ENCODE data around the gene POLL.
"Not testable (repeated sequence)": the region's sequence is repeated elsewhere in the genome, so short reads cannot be mapped to it uniquely, and the experiment has no call there.

Gene POLL

DNA sequence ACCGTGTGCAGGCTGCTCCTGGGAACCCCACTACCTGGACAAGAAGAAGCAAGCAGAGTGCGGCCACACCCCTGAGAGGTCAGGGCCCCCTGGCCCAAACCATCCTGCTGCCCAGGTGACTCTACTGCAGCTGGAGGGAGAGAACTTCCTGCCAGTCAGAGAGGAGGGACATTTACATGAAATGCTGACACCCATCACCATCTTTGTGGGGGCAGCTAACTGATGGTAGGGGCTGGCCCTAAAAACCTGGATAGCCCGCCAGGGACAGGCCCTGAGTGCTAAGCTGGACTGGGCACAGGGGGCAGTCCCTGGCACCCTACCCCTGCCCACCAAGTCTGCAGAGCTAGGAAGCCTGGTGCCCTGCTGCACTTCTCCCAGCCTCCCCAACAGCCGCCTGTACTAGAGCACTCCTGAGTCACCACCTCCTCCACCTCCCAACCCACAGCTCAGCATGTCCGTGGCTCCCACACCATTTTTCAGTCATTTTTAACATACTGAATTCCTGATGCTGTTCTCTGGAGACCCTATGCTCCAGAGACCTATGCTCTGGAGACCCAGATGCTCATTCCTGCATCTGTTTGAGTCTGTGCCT, 27.6 kb upstream of the POLL start:
- H3K27me3 Mint-ChIP-seq = no peaks in the 10 kb centered on the region
- peaks cover 4% of the 10 kb centered on the region for H3K4me1 Mint-ChIP-seq (ENCODE audit: low read depth)
- no peaks in the 10 kb centered on the region for H3K9me3 Mint-ChIP-seq
- H3K27ac Mint-ChIP-seq = no peak overlapping the region
- no peaks in the 10 kb centered on the region for H3K36me3 Mint-ChIP-seq (ENCODE audit: low read depth)
- H3K4me3 Mint-ChIP-seq = no peak overlapping the region

- Mint-ChIP-seq H3K4me1 (ENCODE audit: low read depth) (peaks cover 4% of the 10 kb centered on the region), H3K27ac (no peak overlapping the region), H3K9me3 (no peaks in the 10 kb centered on the region), H3K27me3 (no peaks in the 10 kb centered on the region), H3K4me3 (no peak overlapping the region), H3K36me3 (ENCODE audit: low read depth) (peaks cover 4% of the 10 kb centered on the region)
Observed at GRCh38 chr10:101614663-101615524, 26.8 kb upstream of the POLL start.

DNA sequence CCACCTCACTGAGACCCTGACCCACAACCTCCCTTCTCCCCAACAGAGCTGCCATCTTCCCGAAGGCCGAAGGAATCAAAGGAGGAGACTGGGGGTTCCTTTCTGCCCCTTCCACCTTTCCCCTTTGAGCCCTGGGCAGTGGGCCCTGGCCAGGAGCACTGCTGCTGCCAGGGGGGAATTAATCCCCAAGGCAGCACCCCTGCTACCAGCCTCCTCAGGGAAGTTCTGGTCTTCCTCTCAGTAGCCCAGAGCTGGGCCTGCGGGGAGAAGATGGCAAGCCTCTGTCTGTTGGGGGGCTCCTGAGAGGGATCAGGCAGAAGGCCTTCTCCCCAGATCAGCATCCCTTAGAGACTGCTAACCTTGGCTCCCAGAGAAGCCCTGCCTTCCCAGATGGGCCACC, 25.6 kb upstream of the POLL start:
- Mint-ChIP-seq H3K36me3 (ENCODE audit: low read depth) (peaks cover 8% of the 10 kb centered on the region), H3K27ac (no peak overlapping the region), H3K4me3 (no peak overlapping the region), H3K27me3 (no peaks in the 10 kb centered on the region), H3K4me1 (ENCODE audit: low read depth) (peaks cover 4% of the 10 kb centered on the region), H3K9me3 (no peaks in the 10 kb centered on the region)

DNA sequence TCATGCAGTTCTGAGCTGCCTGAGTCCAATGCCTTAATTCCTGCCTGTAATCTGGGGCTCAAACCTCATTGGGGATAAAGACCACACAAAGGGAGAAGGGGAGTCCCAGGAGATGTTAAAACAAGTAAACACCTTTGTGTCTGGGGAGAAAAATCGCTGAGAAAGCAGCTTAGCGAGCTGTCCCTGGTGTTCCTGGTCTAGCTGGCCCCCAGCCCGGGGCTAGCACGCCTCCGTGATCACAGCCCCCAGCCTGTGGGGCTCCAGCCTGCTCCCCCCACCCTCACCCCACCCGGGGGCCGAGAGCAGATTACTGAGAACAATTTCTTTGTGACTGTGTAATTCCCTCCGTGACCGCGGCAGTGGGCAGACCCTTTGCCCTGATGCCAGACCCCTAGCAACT, 24.8 kb upstream of the POLL start:
- Mint-ChIP-seq H3K9me3 (no peaks in the 10 kb centered on the region), H3K27ac (no peak overlapping the region), H3K4me1 (ENCODE audit: low read depth) (peaks cover 4% of the 10 kb centered on the region), H3K4me3 (no peak overlapping the region), H3K36me3 (ENCODE audit: low read depth) (peaks cover 8% of the 10 kb centered on the region), H3K27me3 (no peaks in the 10 kb centered on the region)

- peaks cover 4% of the 10 kb centered on the region for H3K4me1 Mint-ChIP-seq (ENCODE audit: low read depth)
- no peaks in the 10 kb centered on the region for H3K9me3 Mint-ChIP-seq
- no peak overlapping the region for H3K4me3 Mint-ChIP-seq
- peaks cover 8% of the 10 kb centered on the region for H3K36me3 Mint-ChIP-seq (ENCODE audit: low read depth)
- no peak overlapping the region for H3K27ac Mint-ChIP-seq
- H3K27me3 Mint-ChIP-seq = no peaks in the 10 kb centered on the region
Observed at GRCh38 chr10:101612086-101612485, 24.0 kb upstream of the POLL start.

- Mint-ChIP-seq H3K9me3 (no peaks in the 10 kb centered on the region), H3K27ac (peak overlapping the region; percentile 61), H3K36me3 (ENCODE audit: low read depth) (peaks cover 12% of the 10 kb centered on the region), H3K4me3 (no peak overlapping the region), H3K27me3 (no peaks in the 10 kb centered on the region), H3K4me1 (ENCODE audit: low read depth) (peaks cover 4% of the 10 kb centered on the region)
Observed at GRCh38 chr10:101611096-101611905, 23.2 kb upstream of the POLL start.

DNA sequence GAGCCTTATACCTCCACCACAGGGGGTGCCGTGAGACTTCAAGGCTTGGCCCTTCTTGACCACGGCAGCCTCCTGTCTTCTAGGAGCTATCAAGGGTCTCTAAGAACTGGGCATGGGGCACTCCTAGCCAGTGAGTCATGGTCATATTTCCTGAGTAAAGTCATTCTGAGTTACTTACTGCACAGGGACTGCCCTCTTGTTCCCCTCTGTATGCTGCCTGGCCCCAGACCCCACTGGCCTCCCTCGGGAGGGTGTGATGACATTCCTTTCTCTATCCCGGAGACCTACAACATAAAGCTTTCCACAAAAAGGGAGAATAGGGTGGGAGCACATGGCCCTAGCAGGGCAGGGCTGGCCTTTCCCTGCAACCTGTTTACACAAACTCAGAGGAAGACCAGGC, 21.4 kb upstream of the POLL start:
- Mint-ChIP-seq H3K4me1 (ENCODE audit: low read depth) (peaks cover 4% of the 10 kb centered on the region), H3K27me3 (no peaks in the 10 kb centered on the region), H3K9me3 (no peaks in the 10 kb centered on the region), H3K27ac (no peak overlapping the region), H3K4me3 (no peak overlapping the region), H3K36me3 (ENCODE audit: low read depth) (peaks cover 17% of the 10 kb centered on the region)

- H3K9me3 Mint-ChIP-seq = no peaks in the 10 kb centered on the region
- no peak overlapping the region for H3K4me3 Mint-ChIP-seq
- peaks cover 4% of the 10 kb centered on the region for H3K4me1 Mint-ChIP-seq (ENCODE audit: low read depth)
- no peak overlapping the region for H3K27ac Mint-ChIP-seq
- H3K36me3 Mint-ChIP-seq (ENCODE audit: low read depth) = peaks cover 17% of the 10 kb centered on the region
- no peaks in the 10 kb centered on the region for H3K27me3 Mint-ChIP-seq
Observed at GRCh38 chr10:101607124-101607523, 19.1 kb upstream of the POLL start.

DNA sequence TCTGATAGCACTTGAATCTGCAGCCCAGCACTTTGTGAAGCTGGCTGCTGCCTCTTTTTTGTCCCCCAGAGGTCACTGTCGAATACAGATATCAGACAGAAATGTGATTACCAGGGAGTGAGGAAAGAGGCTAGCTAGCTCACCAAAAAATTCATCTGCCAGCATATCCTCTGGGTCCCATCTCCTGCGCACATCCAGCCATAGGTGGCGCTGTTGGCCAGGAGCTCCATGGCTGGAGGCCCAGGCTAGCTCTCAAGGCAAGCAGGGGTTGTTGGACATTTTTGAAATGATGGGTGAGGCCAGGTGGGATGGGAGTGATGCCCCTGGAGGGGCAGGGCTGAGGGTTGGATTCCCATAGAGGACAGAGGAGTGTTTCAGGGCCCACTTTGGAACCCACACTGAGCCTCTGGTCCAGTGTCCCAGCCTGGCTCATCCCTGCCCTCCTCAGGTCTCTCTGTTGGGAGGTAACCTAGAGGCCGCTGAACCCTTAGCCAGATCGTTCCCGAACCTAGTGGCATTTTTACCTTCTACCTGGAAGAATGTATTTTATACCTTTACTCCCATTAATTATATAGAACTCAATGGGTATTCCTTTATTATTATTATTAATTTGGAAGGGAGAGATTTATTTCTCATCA, 14.8 kb upstream of the POLL start:
- Mint-ChIP-seq H3K4me1 (ENCODE audit: low read depth) (no peaks in the 10 kb centered on the region), H3K36me3 (ENCODE audit: low read depth) (peaks cover 9% of the 10 kb centered on the region), H3K4me3 (no peak overlapping the region), H3K9me3 (no peaks in the 10 kb centered on the region), H3K27me3 (no peaks in the 10 kb centered on the region), H3K27ac (no peak overlapping the region)

GRCh38 chr10:101601541-101601940, 13.5 kb upstream of the POLL start:
- Mint-ChIP-seq H3K36me3 (ENCODE audit: low read depth) (peaks cover 8% of the 10 kb centered on the region), H3K9me3 (no peaks in the 10 kb centered on the region), H3K27ac (no peak overlapping the region), H3K4me3 (no peak overlapping the region), H3K27me3 (no peaks in the 10 kb centered on the region), H3K4me1 (ENCODE audit: low read depth) (no peaks in the 10 kb centered on the region)

DNA sequence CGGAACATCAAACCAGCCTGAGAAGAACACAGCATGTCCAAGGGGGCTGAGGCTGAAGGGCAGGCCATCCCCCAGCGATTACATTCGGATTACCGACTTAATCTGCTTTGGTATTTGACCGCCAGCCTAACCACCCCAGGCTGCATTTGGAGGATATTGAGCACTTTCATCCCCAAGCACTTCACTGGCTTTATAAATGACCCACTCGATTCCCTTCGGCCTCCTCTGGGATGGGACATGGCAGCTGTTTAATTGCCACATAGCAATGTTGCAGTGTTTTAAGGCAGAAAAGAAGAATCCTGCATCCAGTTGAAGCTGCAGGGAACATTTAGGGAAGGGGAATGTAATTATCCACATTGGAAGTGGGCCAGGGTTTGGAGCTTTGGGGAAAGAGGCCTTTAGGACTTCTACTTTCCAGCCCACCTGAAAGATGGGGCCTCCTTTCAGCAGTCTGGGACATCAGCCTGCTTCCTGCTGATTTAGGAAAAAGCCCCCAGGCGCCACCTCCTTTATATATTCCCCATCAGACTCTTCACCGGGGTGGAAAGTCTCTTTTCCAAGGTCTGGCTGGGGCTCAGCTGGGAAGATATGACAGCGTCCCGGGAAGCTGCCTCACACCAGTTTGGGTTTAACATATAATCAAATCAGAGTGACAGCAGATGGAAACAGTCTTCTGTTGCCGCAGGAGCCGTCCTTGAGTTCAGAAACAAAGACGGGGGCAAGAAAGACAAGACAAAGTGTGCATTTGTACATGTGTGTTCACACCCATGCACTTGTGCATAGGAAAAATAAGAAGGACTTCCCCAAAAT, 9.2 kb upstream of the POLL start:
- Mint-ChIP-seq H3K9me3 (no peaks in the 10 kb centered on the region), H3K27ac (no peak overlapping the region), H3K27me3 (no peaks in the 10 kb centered on the region), H3K4me1 (ENCODE audit: low read depth) (no peaks in the 10 kb centered on the region), H3K4me3 (no peak overlapping the region), H3K36me3 (ENCODE audit: low read depth) (no peaks in the 10 kb centered on the region)

DNA sequence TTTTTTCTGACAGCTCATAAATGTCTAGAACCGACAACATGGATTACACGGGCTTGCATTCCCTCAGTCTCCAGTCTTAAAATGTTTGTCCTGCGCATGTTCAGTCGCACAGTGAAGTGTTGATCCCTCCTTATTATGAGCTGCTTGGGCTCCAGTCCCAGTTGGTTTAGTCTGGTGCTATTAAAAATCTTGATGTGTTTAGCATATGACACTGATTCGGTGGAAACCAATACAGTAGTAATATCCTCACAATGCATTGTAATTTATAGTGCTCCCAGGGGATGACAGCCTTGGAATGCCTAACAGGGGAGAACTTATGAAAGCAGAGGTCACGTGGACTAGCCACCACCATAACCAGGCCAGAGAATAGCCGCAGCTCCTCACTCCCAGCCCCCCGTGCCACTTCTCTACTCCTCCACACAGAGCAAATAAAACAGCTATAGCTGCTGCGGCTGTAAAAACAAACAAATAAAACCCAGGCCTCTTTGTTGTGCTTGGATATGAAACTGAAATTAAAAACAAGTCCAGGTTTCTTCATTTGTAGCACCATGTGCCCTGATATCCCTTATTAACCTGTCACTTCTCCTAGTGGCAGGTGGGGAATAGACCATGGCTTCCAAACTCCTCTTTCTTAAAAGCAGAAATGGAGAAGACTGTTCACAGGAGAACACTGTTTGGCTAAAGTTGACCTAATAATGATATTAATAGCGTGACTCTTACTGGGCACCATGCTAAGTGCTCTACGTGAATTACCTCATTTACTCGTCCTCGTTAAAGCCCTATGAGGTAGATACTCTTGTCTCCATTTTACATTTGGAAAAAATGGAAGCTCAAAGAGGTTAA, 7.8 kb upstream of the POLL start:
- Mint-ChIP-seq H3K4me1 (ENCODE audit: low read depth) (no peaks in the 10 kb centered on the region), H3K36me3 (ENCODE audit: low read depth) (no peaks in the 10 kb centered on the region), H3K27ac (no peak overlapping the region), H3K9me3 (no peaks in the 10 kb centered on the region), H3K27me3 (no peaks in the 10 kb centered on the region), H3K4me3 (no peak overlapping the region)

DNA sequence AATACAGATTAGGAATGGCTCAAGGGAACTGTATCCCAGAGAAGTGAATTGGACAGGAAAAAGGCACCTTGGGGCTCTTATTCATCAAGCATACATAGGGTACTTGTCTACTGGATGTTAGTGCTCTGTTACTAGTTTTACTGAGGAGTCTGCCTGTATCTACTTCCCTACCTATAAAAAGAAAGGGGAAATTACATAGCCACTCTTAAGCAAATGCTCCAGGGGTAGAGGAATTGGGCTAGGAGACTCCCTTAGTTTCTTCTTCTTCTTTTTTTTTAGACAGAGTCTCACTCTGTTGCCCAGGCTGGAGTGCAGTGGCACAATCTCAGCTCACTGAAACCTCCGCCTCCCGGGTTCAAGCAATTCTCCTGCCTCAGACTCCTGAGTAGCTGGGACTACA, 5.3 kb upstream of the POLL start:
- H3K4me1 Mint-ChIP-seq (ENCODE audit: low read depth); H3K4me3 Mint-ChIP-seq; H3K27me3 Mint-ChIP-seq; H3K36me3 Mint-ChIP-seq (ENCODE audit: low read depth); H3K27ac Mint-ChIP-seq; H3K9me3 Mint-ChIP-seq: not testable (repeated sequence)
